BLaER1 (cell line): ENCODE measurements around the gene FLRT2.

Experiments used
- H3K27ac ChIP-seq: shearing (Covaris generic); formaldehyde crosslinking; 2 replicates; pipeline ENCODE4 v1.8.1; 2022
- H3K27me3 ChIP-seq: shearing (Covaris generic); formaldehyde crosslinking; 2 replicates; pipeline ENCODE4 v1.8.1; 2022
- H3K36me3 ChIP-seq: shearing (Covaris generic); formaldehyde crosslinking; 2 replicates; pipeline ENCODE4 v1.8.1; 2022
- H3K4me1 ChIP-seq: shearing (Covaris generic); formaldehyde crosslinking; 2 replicates; pipeline ENCODE4 v1.8.1; 2022
- H3K4me2 ChIP-seq: shearing (Covaris generic); formaldehyde crosslinking; 2 replicates; pipeline ENCODE4 v1.8.1; 2022
- H3K4me3 ChIP-seq: shearing (Covaris generic); formaldehyde crosslinking; 2 replicates; pipeline ENCODE4 v1.8.1; 2022
- H3K9ac ChIP-seq: shearing (Covaris generic); formaldehyde crosslinking; 2 replicates; pipeline ENCODE4 v1.8.1; 2022
- H3K9me3 ChIP-seq: shearing (Covaris generic); formaldehyde crosslinking; 2 replicates; pipeline ENCODE4 v1.8.1; 2022
- H4K20me1 ChIP-seq: shearing (Covaris generic); formaldehyde crosslinking; 2 replicates; pipeline ENCODE4 v1.8.1; 2022
- Cebpa-rat ChIP-seq: shearing (Covaris generic); IDR thresholded peaks from 2 replicates; pipeline ENCODE4 v1.8.1; 2022

FLRT2 gene, protein sequence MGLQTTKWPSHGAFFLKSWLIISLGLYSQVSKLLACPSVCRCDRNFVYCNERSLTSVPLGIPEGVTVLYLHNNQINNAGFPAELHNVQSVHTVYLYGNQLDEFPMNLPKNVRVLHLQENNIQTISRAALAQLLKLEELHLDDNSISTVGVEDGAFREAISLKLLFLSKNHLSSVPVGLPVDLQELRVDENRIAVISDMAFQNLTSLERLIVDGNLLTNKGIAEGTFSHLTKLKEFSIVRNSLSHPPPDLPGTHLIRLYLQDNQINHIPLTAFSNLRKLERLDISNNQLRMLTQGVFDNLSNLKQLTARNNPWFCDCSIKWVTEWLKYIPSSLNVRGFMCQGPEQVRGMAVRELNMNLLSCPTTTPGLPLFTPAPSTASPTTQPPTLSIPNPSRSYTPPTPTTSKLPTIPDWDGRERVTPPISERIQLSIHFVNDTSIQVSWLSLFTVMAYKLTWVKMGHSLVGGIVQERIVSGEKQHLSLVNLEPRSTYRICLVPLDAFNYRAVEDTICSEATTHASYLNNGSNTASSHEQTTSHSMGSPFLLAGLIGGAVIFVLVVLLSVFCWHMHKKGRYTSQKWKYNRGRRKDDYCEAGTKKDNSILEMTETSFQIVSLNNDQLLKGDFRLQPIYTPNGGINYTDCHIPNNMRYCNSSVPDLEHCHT

GRCh38 chr14:85529803-85530574 lies at the start of gene FLRT2:
Gene FLRT2, plus strand, starts transcription at chr14:85530144. Its CDS starts 91,371 bp downstream, at chr14:85621515.
- no peaks in the 10 kb centered on the region for H3K4me1 ChIP-seq
- no peak within 1 kb of the TSS for H3K27ac ChIP-seq
- no peaks in the 10 kb centered on the region for H3K27me3 ChIP-seq
- TF ChIP-seq Cebpa-rat, result no peak
- peaks cover 57% of the 10 kb centered on the region for H3K9me3 ChIP-seq
- H3K9ac ChIP-seq, result no peak within 1 kb of the TSS
- no peaks in the 10 kb centered on the region for H4K20me1 ChIP-seq
- H3K36me3 ChIP-seq, result no peaks in the 10 kb centered on the region
- no peak within 1 kb of the TSS for H3K4me2 ChIP-seq
- no peak within 1 kb of the TSS for H3K4me3 ChIP-seq

DNA sequence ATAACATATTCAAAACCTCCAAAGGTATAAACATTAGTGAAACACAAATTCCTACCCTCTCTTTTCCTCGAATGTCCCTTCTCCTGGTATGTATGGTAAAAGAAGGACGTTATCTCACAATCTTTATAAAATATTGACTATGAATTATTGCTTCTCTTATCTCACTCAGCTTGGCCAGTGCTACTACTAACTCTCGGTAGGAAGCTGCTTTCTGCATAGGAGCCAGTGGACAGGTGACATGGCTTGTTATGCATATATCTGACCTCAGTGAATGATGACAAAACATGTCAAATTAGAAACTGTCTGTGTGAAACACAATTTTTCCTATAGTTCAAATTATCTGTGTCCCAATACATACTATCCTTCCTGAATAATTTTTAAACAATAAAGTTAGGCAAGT lies 48.5 kb upstream of the FLRT2 start:
- Histone ChIP-seq H4K20me1 (no peaks in the 10 kb centered on the region), H3K4me3 (no peak overlapping the region), H3K9ac (no peak overlapping the region), H3K4me2 (no peak overlapping the region), H3K27ac (no peak overlapping the region), H3K4me1 (no peaks in the 10 kb centered on the region), H3K36me3 (no peaks in the 10 kb centered on the region), H3K27me3 (no peaks in the 10 kb centered on the region), H3K9me3 (no peaks in the 10 kb centered on the region)
- no peak for TF ChIP-seq Cebpa-rat

- H3K9ac ChIP-seq, result no peak overlapping the region
- no peaks in the 10 kb centered on the region for H4K20me1 ChIP-seq
- H3K27me3 ChIP-seq, result no peaks in the 10 kb centered on the region
- H3K27ac ChIP-seq, result no peak overlapping the region
- H3K4me3 ChIP-seq, result no peak overlapping the region
- no peak overlapping the region for H3K4me2 ChIP-seq
- H3K4me1 ChIP-seq, result no peaks in the 10 kb centered on the region
- H3K36me3 ChIP-seq, result no peaks in the 10 kb centered on the region
- TF ChIP-seq Cebpa-rat, result no peak
- no peaks in the 10 kb centered on the region for H3K9me3 ChIP-seq
Measured at GRCh38 chr14:85482552-85482951, 47.4 kb upstream of the FLRT2 start.

DNA sequence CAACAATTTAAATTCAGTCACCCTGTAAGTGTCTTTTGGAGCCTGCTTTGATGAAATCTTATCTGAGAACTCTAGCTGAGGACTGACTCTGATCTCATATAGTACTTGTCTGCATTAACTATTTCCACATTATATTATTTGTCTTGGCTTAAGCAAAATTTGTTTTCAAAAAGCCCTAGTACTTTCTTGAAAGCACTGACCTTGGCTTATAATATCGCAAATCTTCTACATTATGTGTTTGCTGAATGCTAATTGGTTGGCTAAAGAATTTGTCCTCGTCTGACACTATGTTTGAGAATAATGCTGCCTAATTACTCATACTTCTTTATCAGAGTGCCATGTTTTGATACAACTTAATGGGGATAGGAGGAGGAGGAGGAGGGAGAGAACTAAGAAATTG lies 46.9 kb upstream of the FLRT2 start:
- Histone ChIP-seq H3K4me2 (no peak overlapping the region), H4K20me1 (no peaks in the 10 kb centered on the region), H3K9ac (no peak overlapping the region), H3K4me1 (no peaks in the 10 kb centered on the region), H3K4me3 (no peak overlapping the region), H3K27me3 (no peaks in the 10 kb centered on the region), H3K27ac (no peak overlapping the region), H3K9me3 (no peaks in the 10 kb centered on the region), H3K36me3 (no peaks in the 10 kb centered on the region)
- no peak for TF ChIP-seq Cebpa-rat

- H3K9me3 ChIP-seq, result no peaks in the 10 kb centered on the region
- H3K27me3 ChIP-seq, result no peaks in the 10 kb centered on the region
- no peaks in the 10 kb centered on the region for H3K36me3 ChIP-seq
- no peak overlapping the region for H3K9ac ChIP-seq
- H3K4me2 ChIP-seq, result no peak overlapping the region
- H3K4me3 ChIP-seq, result no peak overlapping the region
- no peaks in the 10 kb centered on the region for H3K4me1 ChIP-seq
- TF ChIP-seq Cebpa-rat, result no peak
- no peak overlapping the region for H3K27ac ChIP-seq
- H4K20me1 ChIP-seq, result no peaks in the 10 kb centered on the region
Measured at GRCh38 chr14:85483652-85484051, 46.3 kb upstream of the FLRT2 start.

- Histone ChIP-seq H3K4me2 (no peak overlapping the region), H3K27ac (no peak overlapping the region), H4K20me1 (no peaks in the 10 kb centered on the region), H3K9me3 (no peaks in the 10 kb centered on the region), H3K9ac (no peak overlapping the region), H3K27me3 (no peaks in the 10 kb centered on the region), H3K36me3 (no peaks in the 10 kb centered on the region), H3K4me1 (no peaks in the 10 kb centered on the region), H3K4me3 (no peak overlapping the region)
- no peak for TF ChIP-seq Cebpa-rat
Measured at GRCh38 chr14:85487215-85487614, 42.7 kb upstream of the FLRT2 start.

GRCh38 chr14:85501751-85502150 lies 28.2 kb upstream of the FLRT2 start:
- H4K20me1 ChIP-seq, result no peaks in the 10 kb centered on the region
- no peaks in the 10 kb centered on the region for H3K27me3 ChIP-seq
- no peaks in the 10 kb centered on the region for H3K9me3 ChIP-seq
- H3K9ac ChIP-seq, result no peak overlapping the region
- no peak overlapping the region for H3K4me3 ChIP-seq
- no peak overlapping the region for H3K4me2 ChIP-seq
- H3K4me1 ChIP-seq, result no peaks in the 10 kb centered on the region
- H3K27ac ChIP-seq, result no peak overlapping the region
- no peak for TF ChIP-seq Cebpa-rat
- H3K36me3 ChIP-seq, result no peaks in the 10 kb centered on the region

DNA sequence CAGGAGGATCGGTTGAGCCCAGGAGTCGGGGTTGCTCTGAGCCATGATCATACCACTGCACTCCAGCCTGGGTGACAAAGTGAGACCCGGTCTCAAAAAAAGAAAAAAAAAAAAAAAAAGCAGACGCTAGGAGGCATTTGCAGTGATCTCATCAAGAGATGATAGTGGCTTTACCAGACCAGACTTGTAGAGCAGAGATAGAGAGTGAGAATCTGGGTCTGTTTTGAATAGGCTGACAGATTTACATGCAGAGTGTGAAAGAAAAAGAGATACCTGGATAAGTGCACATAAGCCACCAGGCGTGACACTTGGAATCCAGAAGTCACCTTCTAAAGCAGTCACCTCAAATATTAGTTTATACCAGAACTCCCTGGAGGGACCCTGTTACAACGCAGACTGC lies 21.1 kb upstream of the FLRT2 start:
- H3K4me2 ChIP-seq, result no peak overlapping the region
- H3K9me3 ChIP-seq, result no peaks in the 10 kb centered on the region
- H3K4me3 ChIP-seq, result no peak overlapping the region

DNA sequence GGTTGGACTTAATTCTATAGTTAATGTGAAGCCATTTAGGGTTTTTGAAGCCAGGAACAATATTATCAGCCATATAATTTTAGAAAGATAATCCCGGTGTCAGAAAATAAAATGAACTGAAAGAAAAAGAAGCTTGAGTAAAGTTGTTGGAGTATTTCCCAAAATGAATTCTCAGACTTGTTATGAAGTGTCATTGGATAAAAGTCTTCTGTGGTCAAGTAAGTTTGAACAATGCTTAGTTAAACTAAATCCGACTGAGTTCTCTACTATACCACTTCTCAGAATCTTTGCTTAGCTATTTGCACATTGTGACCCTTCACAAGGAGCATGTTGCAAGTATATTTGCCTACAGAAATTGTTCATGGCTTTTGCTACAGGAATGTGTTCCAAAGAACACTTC lies 17.5 kb upstream of the FLRT2 start:
- no peaks in the 10 kb centered on the region for H3K9me3 ChIP-seq
- no peak for TF ChIP-seq Cebpa-rat
- no peak overlapping the region for H3K27ac ChIP-seq
- no peak overlapping the region for H3K4me3 ChIP-seq
- H3K27me3 ChIP-seq, result no peaks in the 10 kb centered on the region
- H3K4me2 ChIP-seq, result no peak overlapping the region
- H3K4me1 ChIP-seq, result no peaks in the 10 kb centered on the region
- no peaks in the 10 kb centered on the region for H3K36me3 ChIP-seq
- H3K9ac ChIP-seq, result no peak overlapping the region
- no peaks in the 10 kb centered on the region for H4K20me1 ChIP-seq

More for the DNA sequence above, 21.1 kb upstream of the FLRT2 start:
- Histone ChIP-seq H4K20me1 (no peaks in the 10 kb centered on the region), H3K27ac (no peak overlapping the region), H3K36me3 (no peaks in the 10 kb centered on the region), H3K9ac (no peak overlapping the region), H3K4me1 (no peaks in the 10 kb centered on the region), H3K27me3 (no peaks in the 10 kb centered on the region)
- no peak for TF ChIP-seq Cebpa-rat

DNA sequence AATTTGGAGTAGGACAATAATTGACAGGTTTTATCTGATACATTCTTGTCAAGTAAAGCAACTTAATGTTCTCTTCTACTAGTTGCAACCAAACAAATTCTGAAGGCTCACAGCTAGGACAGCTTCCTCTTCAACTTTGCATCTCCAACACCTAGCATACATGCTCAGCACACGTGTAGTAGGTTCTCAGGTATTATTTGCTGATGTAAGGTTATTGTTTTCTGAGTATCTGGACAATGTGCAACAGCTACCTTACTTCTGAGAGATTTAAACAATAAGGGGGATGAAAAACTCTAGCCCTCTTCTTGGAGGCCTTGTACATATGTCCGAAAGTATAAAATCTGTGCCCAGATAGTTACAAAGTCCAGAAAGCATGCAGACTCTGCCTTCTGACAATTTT lies 15.5 kb upstream of the FLRT2 start:
- Histone ChIP-seq H3K4me2 (no peak overlapping the region), H3K4me1 (no peaks in the 10 kb centered on the region), H3K9me3 (no peaks in the 10 kb centered on the region), H3K9ac (no peak overlapping the region), H3K27ac (no peak overlapping the region), H3K4me3 (no peak overlapping the region), H4K20me1 (no peaks in the 10 kb centered on the region), H3K36me3 (no peaks in the 10 kb centered on the region), H3K27me3 (no peaks in the 10 kb centered on the region)
- no peak for TF ChIP-seq Cebpa-rat
